ENCODE measurements around the gene C4A.

DNA sequence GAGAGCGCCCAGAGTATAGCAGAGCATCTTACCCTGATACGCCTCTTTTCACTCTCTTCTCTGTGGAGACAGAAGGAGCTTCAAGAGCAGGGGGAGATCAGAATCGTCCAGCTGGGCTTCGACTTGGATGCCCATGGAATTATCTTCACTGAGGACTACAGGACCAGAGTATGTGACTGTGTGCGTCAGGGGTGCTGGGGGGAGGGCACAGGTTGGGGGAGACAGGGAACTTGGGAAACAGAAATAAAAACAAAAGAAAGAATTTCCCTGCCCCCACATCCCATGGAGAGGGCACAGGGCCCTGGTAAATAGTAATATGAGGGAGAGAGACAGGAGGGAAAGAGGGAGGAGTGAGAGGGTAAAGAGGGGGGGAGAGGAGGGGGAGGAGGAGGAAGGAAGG is 3.0 kb upstream of the C4A start:
- TF ChIP-seq, protein P1, sequence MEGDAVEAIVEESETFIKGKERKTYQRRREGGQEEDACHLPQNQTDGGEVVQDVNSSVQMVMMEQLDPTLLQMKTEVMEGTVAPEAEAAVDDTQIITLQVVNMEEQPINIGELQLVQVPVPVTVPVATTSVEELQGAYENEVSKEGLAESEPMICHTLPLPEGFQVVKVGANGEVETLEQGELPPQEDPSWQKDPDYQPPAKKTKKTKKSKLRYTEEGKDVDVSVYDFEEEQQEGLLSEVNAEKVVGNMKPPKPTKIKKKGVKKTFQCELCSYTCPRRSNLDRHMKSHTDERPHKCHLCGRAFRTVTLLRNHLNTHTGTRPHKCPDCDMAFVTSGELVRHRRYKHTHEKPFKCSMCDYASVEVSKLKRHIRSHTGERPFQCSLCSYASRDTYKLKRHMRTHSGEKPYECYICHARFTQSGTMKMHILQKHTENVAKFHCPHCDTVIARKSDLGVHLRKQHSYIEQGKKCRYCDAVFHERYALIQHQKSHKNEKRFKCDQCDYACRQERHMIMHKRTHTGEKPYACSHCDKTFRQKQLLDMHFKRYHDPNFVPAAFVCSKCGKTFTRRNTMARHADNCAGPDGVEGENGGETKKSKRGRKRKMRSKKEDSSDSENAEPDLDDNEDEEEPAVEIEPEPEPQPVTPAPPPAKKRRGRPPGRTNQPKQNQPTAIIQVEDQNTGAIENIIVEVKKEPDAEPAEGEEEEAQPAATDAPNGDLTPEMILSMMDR (conservative IDR thresholded peaks at IDR 0.05 in 1 of 2, IDR thresholded peaks at IDR 0.05 in 1 of 2; ENCODE audit: low read depth in 1 of 2, low read length in 2 of 2) = no peak
- TF ChIP-seq EZH2 (IDR thresholded peaks at IDR 0.05; ENCODE audit: low read length, missing control alignments) = no peak

Data from fibroblast of lung (primary cell).